Esophagus mucosa (tissue), 1 donor: ENCODE measurements around the gene SLC23A1. TPM values are rescaled to one million over a fixed set of nuclear protein-coding genes. Genes with fewer than 3 reads are reported as not detected.
"Not testable (repeated sequence)": the region's sequence is repeated elsewhere in the genome, so short reads cannot be mapped to it uniquely, and the experiment has no call there.

Experiments
- ATAC-seq: fragments of 200-7000 bp; cut with Tn5 transposase; one replicate; pipeline ENCODE4 v1.9.1; 2020
- total RNA-seq: library from RNA; stranded (reverse); gene quantifications from one replicate; pipeline ENCODE4 v1.2.4, GENCODE V29; 2023
- donor health status: DM: yes; HTN: yes; CAD: no.

Gene SLC23A1
- total RNA-seq, 1 donor from 2014 or later = 0.28 TPM

DNA sequence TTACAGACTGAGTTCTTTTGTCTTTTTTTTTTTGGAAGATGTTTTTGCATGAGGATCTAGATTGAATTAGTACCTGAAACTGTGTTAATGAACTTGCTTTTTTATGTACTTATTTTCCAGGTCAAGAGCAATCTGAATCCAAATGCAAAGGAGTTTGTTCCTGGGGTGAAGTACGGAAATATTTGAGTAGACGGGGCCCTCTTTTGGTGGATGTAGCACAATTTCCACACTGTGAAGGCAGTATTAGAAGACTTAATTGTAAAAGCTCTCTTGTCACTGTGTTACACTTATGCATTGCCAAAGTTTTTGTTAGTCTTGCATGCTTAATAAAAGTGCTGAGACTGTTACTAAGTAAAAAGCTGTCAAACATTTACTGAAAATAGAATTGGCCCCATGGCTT lies 14.5 kb downstream of the SLC23A1 start:
- ATAC-seq = no peak

DNA sequence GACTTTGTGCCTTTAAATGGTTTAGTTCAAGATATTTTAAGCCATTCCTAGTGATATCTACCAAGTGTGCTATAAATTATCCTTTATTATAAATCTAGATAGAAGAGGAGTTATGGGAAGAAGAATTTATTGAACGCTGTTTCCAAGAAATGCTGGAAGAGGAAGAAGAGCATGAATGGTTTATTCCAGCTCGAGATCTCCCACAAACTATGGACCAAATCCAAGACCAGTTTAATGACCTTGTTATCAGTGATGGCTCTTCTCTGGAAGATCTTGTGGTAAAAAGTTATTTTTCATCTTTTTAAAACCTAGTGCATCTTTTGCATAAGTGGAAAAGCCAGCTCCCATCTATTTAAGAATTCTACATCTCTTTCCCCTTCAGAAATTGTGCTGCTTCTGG lies 18.6 kb downstream of the SLC23A1 start:
- ATAC-seq = no peak

DNA sequence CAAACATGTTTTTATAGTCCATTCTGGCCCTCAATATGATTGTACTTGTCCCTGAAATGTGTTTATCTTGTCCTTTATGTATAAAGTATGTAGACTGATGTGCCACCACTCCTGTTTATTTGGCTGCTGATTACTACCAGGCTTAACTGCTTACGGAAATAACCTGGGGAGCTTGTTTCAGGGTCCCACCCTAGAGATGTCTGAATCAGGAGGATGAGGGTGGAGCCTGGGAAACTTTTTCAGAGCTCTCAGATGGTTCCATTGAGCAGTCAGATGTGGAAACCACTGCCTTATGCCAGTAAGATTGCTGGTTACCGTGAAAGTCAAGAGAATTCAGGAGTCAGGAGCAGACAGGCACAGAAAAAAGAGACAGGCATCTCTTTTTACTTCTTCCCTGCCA lies 19.2 kb downstream of the SLC23A1 start:
- peak; percentile 94 for ATAC-seq

DNA sequence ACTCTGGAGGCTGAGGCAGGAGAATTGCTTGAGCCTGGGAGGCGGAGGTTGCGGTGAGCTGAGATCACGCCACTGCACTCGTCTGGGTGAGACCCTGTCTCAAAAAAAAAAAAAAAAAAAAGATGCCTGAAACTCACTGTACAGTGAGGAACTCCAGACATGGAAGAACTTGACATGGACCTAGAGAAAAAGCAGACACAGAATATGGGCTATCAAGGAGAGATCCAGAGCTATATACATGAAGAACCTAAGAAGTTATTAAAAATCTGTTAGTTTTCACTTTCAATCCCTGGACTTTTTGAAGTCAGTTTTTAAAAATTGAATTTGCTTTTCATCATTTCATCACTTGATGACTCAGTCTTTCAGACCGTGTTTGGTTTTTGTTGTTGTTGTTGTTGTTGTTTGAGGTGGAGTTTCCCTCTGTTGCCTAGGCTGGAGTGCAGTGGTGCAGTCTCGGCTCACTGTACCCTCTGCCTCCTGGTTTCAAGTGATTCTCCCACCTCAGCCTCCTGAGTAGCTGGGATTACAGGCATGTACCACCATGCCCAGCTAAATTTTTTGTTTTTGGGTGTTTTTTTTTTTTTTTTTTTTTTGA lies 21.2 kb downstream of the SLC23A1 start:
- ATAC-seq = no peak

DNA sequence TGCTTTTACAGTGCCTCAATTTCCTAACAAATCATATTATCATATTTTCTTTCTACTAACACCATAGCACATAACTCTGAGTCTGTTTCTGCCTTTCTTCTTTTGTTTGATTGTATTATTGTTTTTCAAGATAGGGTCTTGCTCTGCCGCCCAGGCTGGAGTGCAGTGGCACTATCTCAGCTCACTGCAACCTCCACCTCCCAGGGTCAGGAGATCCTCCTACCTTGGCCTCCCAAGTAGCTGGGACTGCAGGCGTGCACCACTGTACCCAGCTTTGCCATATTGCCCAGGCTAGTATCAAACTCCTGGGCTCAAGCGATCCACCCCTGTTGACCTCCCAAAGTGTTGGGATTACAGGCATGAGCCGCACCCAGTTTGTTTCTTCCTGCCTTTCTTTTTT lies 22.7 kb downstream of the SLC23A1 start:
- ATAC-seq = no peak

DNA sequence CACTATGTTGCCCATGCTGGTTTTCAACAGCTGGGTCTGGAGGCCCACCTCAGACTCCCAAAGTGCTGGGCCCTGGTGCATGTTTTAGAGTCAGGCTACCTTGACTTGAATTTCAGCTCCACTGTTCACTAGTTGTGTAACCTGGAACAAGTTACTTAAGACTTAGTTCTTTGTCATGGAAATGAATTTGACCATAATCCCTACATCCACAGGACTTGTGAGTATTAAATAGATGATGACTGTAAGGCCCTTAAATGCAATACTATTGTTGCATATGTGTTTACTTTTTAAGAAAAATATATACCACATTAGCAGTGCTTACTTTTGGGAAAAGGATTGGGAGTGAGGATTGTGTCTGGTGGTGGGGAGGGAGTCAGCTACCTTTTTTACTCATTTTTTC lies 25.0 kb downstream of the SLC23A1 start:
- ATAC-seq = peak; percentile 81

DNA sequence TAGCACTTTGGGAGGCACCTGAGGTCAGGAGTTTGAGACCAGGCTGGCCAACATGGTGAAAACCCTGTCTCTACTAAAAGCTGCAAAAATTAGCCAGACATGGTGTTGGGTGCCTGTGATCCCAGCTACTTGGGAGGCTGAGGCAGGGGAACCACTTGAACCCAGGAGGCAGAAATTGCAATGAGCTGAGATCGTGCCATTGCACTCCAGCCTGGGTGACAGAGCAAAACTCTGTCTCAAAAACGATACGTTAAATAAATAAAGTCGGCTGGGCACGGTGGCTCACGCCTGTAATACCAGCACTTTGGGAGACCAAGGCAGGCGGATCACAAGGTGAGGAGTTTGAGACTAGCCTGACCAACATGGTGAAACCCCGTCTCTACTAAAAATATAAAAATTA lies 27.2 kb downstream of the SLC23A1 start:
- not testable (repeated sequence) for ATAC-seq

DNA sequence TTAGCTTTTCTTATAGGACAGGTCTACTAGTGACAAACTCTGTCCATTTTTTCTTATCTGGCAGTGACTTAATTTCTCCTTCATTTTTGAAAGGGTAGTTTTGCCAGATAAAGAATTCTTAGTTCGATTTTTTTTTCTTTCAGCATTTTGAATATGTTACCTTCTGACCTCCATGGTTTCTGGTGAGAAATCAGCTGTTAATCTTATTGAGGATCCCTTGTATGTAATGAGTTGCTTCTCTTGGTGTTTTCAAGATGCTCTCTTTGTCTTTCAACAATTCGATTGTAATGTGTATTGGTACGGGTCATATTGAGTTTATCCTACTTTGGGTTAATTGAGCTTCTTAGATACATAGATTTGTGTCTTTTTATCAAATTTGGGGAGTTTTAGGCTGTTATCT lies 28.9 kb downstream of the SLC23A1 start:
- no peak for ATAC-seq

DNA sequence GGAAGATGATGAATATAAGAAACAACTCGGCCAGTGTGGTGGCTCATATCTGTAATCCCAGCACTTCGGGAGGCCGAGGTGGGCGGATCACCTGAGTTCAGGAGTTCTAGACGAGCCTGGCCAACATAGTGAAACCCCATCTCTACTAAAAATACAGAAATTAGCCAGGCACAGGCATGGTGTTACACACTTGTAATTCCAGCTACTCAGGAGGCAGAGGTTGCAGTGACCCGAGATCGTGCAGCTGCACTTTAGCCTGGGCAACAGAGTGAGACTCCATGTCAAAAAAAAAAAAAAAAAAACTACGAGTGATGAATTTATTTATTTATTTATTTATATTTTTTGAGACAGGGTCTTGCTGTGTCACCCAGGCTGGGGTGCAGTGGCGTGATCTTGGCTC lies 35.2 kb downstream of the SLC23A1 start:
- ATAC-seq = not testable (repeated sequence)

DNA sequence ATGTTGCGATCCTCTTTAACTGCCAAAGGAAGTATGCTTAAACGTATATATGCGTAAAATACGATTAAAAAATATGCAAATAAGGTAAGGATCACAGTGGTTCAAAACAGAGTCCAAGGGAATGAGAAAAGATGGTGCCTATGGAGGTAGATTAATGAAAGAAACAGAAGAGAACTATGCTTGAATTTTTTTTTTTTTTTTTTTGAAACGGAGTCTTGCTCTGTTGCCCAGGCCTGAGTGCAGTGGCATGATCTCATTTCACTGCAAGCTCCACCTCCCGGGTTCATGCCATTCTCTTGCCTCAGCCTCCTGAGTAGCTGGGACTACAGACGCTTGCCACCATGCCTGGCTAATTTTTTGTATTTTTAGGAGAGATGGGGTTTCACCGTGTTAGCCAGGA lies 37.7 kb downstream of the SLC23A1 start:
- not testable (repeated sequence) for ATAC-seq

DNA sequence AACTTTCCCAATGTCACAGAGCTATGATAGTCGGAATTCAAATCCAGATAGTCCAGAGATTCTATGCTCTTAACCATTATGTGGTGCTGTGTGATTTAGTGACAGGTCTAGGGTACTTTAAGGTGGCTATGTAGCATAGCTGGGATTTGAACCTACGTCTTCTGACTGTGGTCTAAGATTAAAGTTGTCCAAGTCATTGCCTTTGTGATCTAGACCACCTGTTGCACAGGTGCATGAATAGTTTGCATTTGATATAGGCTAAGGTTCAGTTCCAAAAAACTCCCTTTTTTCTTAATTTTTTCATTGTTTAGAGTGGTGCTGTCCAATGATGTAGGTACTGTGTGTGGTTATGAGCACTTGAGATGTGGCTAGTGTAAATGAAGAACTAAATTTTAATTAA lies 38.9 kb downstream of the SLC23A1 start:
- no peak for ATAC-seq

DNA sequence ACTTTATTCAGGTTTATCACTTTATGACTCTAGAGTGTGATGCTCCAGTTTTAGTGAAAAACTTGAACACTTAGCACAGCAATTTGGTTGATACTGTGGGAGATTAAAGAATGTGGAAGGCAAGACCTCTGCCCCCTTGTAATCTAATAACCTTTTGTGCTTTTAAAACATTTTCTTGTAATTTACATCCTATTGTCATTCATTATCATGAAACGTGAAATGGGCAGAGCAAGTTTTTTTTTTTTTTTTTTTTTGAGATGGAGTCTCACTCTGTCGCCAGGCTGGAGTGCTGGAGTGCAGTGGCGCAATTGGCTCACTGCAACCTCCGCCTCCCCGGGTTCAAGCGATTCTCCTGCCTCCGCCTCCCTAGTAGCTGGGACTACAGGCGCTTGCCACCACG lies 39.6 kb downstream of the SLC23A1 start:
- ATAC-seq = no peak

DNA sequence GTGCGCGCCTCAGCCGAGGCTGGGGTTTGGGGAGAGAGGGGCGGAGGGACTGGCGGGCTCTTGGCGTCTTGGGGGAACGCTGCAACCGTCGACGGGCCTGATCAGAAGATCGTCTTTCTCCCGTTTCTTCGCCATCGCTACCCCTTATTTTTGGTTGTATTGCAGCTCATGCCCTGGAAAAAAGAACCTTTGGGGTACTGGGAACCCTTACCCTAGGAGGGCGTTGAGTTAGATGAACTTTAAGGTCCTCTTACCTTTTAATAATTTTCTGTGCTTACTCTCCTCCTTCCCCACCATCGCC lies 40.7 kb downstream of the SLC23A1 start:
- no peak for ATAC-seq

DNA sequence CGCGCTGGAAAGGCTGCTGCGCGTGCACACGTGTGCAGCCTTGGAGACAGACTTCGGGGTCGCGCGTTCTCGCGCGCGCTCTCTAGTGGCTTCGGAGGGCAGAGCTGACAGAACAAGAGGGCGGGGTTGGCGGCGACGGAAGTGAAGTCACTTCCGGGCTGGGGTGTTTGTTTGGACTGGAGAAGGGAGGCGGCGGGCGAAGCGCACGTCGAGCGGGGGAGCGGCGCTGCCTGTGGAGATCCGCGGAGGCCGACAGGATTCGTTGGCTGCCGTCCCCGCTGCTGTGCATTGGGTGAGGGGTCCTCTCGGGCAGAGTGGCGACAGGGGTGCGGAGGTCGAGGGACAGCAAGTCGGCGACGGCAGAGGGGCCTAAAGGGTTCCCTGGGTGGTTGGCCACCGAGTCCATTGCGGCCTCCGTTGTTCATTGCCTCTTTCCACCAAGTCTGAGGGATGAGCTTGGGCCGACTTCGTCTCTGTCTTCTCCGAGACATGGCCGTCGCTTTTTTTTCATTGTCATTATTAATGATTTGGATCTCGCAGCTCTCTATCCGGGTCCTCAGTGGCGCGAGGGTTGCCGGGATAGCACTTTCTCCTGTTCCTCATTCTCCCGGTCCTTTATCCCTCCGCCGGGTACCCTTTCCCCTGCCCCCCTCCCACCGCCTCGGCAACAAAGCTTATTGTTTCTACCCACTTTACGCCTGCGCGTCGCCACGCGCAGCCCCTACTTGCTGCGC lies 41.2 kb downstream of the SLC23A1 start, which contains the start of gene PAIP2:
Gene PAIP2, plus strand, starts transcription at position 166 of the 734 bp plus-strand sequence. CDS start 21,931 bp downstream, outside the sequence.
- ATAC-seq = peak; percentile 98

DNA sequence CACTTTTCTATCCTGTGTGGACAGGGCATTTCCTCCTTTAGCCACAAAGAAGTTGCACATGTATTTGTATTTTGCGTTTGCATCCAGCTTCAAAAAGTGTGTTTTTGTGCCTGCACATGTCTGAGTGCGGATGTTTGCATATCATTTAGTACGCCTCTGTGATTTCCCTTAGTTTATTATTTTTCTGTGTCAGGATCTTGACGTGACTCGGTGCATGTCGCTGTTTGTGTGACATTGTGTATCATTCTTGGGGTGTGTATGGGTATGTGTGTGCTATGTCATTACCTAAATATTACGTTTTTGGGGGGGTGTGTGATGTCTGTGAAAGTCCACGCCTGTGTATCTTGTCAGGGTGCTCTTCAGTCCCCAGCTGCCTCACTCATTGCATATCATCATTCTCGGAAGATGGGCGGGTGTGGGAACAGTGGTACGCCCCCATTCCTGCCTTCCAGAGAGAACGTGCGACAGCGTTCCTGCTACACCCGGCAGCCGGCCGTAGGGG lies 41.9 kb downstream of the SLC23A1 start:
- no peak for ATAC-seq

DNA sequence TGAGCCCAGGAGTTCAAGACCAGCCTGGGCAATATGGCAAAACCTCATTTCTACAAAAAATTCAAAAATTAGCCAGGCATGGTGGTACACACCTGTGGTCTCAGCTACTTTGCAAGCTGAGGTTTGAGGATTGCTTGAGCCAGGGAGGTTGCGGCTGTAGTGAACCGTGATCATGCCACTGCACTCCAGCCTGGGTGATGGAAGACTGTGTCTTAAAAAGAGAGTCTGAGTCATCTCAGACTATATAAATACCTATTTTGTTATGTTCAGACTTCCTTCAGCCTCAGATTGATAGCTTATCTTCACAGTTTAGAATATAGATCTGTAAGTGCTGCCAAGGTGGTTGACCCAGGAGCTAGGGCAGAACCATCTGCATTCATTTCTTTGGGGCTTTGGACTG lies 43.0 kb downstream of the SLC23A1 start:
- no peak for ATAC-seq

DNA sequence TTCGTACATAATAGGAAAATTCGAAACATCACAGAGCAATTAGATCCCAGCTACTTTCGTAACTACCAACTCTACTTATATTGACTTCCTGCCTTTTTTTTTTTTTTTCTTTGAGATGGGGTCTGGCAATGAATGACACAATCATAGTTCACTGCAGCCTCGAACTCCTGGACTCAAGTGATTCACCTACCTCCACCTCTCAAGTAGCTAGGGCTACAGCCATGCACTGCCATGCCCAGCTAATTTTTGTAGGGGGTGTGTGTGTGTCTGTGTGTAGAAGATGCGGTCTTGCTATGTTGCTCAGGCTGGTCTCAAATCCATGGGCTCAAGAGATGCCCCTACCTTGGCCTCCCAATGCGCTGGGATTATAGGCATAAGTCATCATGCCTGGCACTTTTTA lies 47.3 kb downstream of the SLC23A1 start:
- no peak for ATAC-seq

Other genes with a start within 250 kb of the SLC23A1 start
- gene SIL1, start 184.9 kb downstream of the SLC23A1 start, total RNA-seq = 29.3 TPM
- gene MATR3, start 89.6 kb downstream of the SLC23A1 start, total RNA-seq = 60.5 TPM
- gene PAIP2, start 41.4 kb downstream of the SLC23A1 start, total RNA-seq = 38.1 TPM
- 3.3 TPM for gene MZB1, start 6.6 kb upstream of the SLC23A1 start, total RNA-seq
- 1.9 TPM for gene PROB1, start 11.8 kb upstream of the SLC23A1 start, total RNA-seq
- gene SPATA24, start 20.8 kb upstream of the SLC23A1 start, total RNA-seq = 3.7 TPM
- gene DNAJC18, start 56.2 kb upstream of the SLC23A1 start, total RNA-seq = 2.2 TPM
- 5.0 TPM for gene ECSCR, start 79.4 kb upstream of the SLC23A1 start, total RNA-seq
- not detected for gene SMIM33, start 87.7 kb upstream of the SLC23A1 start, total RNA-seq
- gene STING1, start 99.5 kb upstream of the SLC23A1 start, total RNA-seq = 45.5 TPM
- 119 TPM for gene UBE2D2, start 178.0 kb upstream of the SLC23A1 start, total RNA-seq